GM21360 (cell line): ENCODE data around the gene TMEM273.
A peak's percentile ranks its signal among the peaks of the same experiment; 100 is the strongest.

Experiments
- ATAC-seq: cut with Tn5 transposase; IDR thresholded peaks from one replicate; pipeline ENCODE4 v1.9.1; 2021; ENCODE audit warnings: mild to moderate bottlenecking, moderate library complexity; ENCODE audit not compliant: unreplicated experiment

Gene TMEM273

DNA sequence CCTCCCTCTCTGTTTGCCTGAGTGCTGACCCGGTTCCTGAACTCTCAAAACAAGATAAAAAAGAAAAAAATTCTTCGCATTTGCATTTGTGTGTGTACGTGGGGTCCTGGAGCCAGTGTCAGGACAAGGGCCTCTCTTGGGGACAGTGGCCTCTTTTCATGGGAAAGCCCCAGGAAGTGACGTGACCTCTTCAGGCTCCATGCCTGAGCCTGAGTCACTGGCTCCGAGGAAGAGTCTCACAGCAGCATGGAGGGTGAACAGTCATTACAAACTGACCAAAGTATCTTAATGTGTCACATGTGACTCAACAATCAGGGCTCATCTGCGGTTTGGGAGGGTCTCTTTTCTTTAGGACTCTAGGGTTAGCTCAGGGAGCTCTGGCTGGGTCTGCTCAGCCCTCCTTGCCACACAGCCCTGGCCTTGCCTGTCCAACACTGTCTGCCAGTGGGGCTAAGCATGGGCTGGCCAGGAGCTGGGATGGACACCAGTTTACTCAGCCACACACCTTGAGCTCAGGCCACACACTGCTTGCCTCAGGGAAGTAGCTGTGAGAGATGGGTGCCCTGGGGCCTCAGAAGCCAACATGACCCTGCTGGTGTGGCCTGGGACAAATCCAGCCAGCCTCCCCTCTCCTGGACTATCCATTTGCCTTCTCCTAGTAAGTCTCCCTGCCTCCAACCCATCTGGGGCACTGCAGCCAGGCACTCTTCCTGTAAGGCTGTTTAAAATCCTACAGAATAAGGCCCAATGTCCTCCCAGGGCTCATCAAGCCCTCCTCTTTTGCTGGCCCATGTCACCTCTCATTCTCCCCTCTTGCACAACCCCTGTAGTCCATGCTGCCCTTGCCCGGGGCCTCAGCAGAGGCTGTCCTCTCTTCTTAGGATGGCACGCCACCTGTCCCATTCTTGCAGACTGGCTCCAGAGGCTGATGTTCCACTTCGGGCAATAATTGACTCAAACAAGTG is 10.5 kb downstream of the TMEM273 start:
- ATAC-seq: peak; percentile 77

DNA sequence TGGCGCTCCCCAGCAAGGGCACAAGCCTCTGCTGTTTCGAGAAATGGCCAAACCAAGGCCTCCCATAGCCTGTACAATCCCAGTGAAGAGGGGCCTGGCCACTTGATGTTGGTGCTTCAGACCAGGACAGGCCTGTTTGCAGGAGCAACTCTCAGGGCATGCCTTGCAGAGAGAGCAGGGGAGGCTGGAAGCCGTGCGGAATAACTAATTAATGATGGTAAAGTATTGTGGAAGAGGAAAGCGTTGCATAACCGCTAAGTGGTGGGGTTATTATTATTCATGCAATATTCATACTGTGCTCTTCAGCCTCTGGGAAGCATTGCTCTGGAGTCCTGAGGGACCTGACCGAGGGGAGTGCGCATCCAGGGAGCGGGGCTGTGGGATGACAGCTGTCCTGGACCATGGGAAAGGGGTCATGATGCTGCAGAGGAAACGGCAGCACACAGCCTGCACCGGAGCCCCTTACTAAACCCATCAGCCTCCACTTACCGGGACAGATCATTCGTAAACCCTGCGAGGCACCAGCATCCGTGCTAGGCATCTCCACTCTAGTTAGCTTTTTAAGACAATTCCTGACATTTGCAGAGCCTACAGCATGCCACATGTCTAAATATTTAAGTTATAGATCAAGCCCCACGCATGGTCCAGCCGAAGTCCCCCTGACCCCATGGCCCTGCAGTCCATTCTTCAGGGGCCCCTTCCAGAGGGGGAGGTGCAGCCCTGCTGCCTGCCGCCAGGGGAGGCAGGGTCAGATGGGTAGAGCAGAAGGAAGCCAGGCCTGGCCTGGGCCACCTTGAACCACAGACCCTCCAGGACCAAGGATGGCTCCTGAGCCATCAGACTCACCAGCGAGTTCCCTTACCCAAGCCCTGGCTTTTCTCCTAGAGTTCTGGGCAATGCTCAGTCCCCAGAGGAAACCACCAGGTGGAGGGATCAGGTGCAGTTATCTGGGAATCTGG is 11.6 kb downstream of the TMEM273 start:
- ATAC-seq: no peak

DNA sequence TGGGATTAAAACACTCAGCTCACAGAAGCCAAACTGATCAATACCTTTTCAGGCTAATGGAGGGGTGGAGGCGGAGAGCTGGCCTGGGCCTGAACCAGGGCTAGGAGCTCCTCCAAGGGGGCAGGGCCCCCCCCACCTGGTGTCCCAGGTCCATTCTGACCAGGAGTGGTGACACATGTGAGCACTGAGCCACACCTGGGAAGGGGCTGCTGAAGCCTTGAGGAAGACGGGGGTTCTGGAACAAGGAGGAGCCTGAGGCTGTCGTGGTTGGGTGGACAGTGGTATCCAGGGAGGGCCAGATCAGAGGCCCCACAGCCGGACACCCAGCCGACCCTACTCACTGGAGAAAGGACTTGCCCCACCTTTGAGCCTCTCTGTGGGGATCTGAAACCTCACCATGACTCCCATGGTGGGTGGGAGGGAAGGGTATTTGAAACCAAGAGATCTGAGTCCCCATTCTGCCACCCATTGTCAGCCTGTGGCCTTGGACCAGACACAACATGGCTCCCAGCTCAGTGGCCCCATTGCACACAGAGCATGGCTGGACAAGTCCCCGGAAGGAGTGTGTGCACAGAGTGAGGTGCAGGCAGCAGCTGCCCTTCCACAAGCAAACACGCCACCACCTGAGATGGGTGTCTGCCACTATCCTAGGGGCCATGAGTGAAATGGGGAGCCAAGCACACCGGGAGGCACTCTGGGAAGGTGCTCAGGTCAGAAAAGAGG is 12.4 kb downstream of the TMEM273 start:
- no peak for ATAC-seq

DNA sequence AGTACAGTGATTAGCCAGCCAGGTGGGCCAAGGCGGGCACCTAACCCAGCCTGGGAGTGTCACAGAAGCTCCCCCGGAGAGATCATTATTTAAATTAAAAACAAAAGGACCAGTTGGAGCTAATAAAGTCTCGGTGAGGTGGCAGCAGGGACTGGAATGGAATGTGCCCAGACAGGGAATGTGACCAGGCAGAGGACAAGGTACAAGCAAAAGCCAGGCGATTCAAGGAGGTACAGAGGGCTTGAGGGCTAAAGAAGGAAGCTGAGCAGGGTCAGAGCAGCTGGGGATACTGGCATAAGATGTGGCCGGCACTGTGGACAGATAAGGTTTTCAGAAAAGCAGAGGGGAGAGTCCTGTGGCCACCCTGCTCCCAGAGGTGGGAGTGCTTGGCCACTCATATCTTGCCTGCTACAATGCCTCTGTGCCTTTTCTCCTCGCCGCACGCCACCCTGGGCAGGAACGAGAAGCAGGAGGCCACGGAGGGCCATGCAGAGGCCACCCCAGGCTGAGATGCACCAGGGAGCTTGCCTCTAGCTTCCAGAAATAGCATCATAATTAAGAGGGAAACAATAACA is 13.2 kb downstream of the TMEM273 start:
- no peak for ATAC-seq

DNA sequence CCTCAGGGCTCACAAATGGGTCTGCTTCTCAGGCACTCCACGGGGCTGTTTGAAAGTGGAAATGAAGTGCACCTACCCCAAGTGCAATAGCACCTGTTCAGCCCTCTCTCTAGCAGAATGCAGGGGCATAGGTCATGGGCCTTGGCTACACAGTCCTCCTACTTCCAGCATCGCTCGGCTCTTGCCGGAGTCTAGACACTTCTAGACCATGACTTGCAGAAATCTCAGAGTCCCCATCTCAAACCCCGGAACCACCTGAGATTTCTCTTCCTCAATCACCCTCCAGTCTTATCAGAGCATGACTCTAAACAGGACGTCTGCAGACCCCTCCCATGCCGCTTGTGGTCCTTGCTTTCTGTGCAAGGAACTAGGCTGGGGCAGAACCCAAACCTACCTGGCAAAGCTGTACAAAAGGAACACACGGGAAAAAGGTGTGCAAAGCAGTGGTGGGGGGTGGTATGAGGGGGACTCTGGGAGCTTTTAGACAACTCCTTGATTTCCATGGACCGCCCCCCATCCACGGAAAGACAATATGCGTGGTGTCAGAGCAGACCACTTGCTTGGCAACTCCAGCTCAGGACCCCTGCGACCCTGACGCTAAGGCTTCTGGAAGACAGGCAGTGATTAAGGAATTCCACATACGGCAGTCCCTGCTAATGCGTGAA is 13.8 kb downstream of the TMEM273 start:
- no peak for ATAC-seq

DNA sequence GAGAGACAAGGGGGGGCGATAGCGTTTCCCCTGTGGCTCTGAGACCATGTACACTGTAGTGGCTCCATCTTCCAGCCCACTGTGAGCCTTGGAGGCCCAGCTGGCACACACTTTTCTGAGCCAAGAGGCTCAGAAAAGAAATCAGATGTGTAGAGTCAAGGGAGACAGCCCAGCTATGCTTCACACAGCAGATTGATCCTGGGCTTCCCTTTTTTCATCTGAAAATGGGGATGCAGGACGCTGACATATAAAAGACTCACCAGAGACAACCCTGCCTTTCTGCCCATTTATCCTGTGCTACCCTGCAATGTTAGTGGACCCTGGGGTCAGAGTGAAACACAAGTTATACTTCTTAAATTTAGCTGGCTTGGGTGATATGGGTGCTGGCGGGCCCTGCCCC is 14.3 kb downstream of the TMEM273 start:
- no peak for ATAC-seq

DNA sequence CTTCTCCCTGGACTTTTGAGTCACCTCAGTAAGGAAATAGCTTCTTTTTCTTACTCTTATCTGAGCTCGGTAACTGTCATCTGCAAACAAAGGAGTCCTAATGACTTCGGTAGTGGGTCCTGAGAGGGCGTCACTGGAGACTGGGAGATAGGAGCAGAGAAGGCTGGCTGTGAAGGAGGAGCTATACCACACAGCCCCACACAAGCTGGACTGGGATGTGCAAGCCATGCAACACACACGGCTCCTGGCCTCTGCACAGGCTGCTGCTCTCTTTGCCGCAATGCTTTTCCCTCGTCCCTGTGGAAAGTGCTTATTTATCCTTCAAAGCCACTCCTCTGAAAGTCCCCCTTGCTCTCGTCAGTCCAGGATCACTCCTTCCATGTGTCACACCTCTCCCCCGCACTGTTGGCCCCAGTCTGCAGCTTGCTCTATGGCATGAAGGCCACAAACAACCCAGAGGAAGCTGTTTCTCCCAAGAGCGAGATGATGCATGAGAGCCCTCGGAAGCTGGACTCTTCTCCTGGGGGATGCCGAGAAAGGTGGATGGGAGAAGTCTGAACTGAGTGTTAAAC is 14.9 kb downstream of the TMEM273 start:
- no peak for ATAC-seq

DNA sequence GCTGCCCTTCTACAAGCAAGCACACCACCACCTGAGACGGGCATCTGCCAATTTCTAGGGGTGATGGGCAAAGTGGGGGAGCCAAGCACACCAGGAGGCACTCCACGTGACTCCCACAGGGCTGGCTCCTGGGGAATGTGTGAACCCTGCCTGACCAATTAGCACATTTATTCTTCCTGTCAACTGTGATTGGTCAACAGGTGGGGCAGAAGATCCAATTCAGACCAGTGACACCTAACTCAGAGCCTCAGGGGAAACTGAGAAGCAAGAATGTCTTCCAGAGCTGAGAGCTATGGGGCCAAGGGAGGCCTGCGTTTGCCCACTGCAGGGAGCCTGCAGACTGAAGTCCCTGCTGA is 15.4 kb downstream of the TMEM273 start:
- ATAC-seq: no peak

DNA sequence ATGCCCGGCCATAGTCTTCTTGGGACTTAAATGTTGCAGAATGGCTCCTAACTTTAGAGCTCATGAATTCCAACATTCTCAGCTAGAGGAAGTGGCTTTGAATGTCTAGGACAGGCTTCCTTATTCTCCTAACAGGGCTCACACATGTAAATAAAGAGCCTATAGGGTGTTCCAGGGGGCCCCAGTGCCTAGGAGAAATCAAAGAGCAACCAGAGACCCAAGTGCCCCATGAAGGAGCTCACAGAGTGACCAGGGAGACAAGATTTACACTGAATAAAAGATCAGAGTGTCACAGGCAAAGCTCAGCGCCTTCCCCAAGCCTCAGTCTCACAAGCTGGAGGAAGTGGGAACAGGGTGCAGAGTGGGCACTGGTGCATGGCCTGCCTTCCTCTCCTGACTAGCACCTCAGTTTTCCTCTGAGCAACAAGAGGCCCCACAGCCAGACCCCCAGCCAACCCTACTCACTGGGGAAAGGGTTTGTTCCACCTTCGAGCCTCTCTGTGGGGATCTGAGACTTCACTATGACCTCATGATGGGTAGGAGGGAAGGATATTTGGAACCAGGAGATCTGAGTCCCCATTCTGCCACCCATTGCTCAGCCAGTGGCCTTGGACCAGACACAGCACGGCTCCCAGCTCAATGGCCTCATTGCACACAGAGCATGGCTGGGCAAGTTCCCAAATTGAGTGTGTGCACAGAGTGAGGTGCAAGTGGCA is 16.0 kb downstream of the TMEM273 start:
- peak; percentile 43 for ATAC-seq

DNA sequence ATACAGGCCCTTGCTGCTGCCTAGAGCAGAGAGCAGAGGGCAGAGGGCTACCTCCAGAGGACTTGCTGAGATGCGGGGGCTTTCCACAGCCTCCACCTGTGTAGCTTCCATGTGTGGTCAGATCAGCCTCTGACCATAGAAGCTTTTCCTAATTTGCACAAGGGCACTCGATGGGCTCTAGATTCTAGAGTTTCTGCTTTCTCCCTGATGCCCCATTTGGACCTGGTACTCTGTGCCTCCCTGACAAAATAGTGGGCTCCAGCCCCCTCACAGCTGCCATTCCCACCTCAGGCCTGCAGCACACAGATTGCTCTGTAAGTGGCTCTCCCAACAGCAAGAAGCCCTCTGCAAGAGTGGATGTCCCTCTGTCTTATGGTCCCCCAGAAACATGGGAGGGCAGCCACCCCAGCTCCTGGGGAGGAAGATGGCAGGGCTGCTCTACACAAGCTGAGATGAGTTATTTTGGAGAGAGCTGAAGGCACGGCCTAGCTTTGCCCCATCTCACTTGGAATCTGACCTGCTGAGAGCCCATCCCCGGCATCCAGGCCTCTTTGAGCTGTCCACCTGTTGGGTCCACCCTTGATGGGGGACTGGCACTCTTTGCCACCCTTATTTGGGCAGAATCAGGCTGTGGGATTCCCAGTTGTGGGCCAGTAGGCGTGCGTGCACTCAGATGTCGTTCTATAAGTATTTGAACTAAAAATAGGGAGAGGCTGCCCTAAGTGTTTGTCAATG is 16.7 kb downstream of the TMEM273 start:
- ATAC-seq: no peak

DNA sequence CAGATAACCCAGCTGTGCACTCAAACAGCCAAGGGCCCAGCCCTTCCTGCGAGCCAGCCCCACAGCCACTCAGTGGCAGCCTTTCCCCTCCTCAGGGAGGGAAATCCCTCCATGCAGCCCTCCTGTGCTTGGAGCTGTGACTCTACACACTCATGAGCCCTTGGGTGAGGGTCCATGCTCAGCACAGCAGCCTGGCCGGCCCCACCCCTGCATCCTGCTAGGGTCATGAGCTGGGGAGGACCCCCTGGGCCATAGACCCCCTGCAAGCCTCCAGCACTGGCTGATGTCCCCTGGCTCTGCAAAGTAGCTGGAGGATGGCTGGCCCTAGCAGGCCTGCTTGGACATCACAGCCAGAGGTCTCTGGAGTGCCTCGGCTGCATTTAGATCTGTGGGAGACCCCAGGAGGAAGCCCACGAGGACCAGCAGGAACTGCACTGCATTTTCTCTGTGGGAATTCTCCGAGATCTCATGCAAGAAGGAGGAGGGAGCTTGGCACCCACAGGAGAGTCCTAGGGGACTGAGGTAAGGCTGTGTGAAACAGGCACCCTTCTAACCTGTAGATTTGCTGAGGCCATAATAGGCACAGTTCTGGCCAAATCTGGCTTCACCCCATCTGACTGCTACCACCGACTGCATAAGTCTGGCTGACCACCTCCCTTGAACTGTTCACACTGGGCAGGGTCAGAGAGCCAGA is 17.4 kb downstream of the TMEM273 start:
- no peak for ATAC-seq

DNA sequence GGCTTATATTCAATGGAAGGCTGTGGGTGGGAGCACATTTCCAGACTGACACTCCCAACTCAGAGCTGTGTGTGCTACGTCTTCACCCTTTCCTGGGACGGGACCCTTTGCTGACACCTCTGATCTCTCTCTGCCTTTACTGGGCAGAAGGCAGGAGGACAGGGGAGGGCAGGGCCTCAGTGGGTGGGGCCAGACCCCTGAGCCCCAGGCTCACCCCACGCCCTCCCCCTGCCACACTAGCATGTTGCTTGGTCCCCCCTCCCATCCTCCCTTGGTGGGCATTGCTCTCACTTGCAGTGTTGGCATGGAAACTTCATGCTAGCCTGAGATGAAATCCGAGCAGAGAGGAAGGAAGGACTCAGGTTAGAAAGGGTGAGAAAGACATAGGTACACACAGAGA is 18.4 kb downstream of the TMEM273 start:
- ATAC-seq: no peak

DNA sequence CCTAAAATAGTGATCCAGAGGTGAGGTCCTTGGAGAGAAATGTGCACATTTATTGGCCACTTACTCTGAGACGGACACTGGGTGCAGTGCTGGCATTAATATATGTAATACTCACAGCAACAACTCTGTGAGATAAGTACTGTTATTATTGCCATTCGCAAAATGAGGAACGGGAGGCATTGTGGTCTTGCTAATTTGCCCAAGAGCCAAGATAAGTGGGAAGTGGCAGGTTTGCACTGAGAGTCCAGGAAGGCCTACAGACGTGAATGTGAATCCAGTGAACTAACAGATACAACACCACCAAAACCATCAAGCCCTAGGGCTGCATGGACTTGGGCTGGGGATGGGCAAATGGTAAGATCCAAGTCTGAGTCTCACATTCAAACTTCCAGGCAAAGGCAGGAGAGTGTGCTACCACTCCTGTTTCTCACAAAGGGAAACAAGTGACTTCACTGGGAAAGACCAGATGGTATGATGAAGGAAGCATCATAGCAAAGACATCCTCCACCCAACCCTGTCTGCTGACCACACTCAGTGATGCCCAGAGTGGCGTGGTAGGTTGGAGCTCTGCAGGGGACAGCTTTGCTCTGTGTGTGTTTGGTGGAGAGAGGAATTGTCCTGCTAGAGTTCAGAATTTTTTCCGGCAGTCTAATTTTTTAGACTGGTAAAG is 19.2 kb downstream of the TMEM273 start:
- no peak for ATAC-seq

DNA sequence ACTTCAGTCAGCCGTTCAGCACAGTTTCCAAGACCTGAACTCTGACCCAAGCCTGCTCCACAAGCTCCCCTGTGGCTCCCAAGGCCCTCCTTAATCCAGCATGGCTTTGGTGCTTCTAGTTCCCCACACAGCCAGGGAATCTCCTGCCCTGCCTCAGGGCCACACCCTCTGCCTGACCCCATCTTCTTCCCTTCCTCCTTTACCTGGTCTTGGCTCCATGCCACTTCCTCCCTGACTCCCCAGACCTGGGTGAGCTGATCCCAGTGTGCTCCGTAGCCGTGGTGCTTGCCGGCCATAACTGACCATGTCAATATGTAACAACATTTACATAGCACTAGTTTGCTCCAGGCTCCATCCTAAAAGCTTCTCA is 20.0 kb downstream of the TMEM273 start:
- no peak for ATAC-seq

DNA sequence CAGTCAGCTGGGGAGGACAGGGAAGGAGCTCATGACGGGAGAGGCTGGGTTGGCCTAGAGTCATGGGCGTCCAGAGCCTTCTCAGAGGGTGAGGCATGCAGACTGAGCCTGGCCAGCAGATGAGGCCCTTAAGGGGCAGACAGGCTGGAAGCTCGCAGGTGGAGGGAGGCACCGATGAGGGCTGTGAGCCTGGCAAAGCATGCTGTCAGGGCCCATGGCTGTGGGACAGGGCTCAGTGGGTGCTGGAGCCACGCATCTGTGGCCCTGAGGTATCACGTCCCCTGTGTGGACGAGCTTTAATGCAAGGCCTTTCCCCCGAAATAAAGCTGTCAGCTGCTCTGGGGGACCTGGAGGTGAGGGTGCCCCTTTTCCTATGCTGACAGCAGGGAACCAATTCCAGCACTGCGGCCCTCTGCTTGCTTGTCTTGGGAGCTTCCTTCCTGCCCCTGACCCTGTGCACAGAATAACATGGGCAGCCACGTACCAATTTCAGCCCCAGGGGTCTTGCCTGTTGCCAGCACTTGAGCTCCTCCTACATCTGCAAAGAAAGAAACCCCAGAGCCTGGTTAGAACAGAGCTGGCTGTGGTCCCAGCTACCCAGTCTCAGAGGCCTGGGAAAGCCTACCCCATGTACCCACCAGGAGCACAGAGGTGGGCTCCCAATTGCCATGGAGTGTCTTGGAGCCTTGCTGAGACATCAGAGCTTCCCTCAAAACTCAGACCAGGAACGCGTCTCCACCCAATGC is 20.6 kb downstream of the TMEM273 start:
- ATAC-seq: no peak

DNA sequence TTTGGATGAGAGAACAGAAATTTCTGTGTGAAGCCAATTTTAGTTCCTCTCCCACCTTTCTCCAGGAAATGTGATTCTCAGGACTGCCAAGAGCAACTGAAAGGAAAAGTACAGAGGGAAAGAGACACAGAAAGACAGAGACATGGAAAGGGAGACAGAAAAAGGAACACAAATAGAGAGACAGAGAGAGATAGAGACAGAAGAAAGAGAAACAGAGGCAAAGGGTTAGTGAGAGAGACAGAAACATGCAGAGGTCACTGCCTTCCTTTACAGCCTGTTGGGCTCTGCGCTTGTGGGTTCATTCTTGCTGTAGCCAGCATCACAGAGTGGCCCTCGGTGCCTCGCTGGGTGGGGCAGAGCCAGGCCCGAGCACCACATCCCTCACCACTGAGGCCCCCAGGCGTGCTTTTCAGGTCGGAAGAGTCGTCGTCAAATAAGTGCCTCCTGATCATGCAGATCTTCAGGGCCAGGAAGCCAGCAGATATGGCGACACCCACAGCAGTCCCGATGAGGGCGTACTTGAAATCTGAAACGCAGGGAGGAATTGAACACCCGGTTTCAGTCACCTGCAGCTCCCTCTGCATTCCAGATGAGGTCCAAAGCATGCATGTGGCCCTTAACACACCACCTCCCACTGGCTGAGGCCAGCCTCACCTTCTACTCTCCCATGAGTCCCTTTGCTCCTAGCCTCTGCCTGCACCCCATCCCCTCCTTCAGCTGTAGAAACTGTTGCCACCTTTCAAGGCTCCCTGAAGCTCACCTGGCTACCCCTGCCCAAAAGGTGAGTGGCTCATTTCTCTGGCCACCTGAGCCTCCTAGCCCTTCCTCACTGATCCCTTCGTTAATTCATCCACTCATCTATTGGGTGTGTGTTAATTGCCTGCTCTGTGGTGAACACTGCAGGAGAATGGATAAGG is 21.4 kb downstream of the TMEM273 start:
- ATAC-seq: no peak
